Ishikawa (cell line): ENCODE results near the gene PLD2.

Source experiments
- CEBPB ChIP-seq: IDR thresholded peaks from 2 replicates; pipeline ENCODE4 v1.6.1; 2012
- CREB1 ChIP-seq: IDR thresholded peaks from 2 replicates; pipeline ENCODE4 v1.6.1; 2012; ENCODE audit warnings: low read depth
- EGR1 ChIP-seq: IDR thresholded peaks from 2 replicates; pipeline ENCODE4 v1.6.1; 2012
- EP300 ChIP-seq: IDR thresholded peaks from 2 replicates; pipeline ENCODE4 v1.6.1; 2012; ENCODE audit warnings: borderline replicate concordance
- FOXM1 ChIP-seq: IDR thresholded peaks from 2 replicates; pipeline ENCODE4 v1.6.1; 2012; ENCODE audit warnings: low read depth, borderline replicate concordance
- NFIC ChIP-seq: IDR thresholded peaks from 2 replicates; pipeline ENCODE4 v1.6.1; 2012
- RAD21 ChIP-seq: IDR thresholded peaks from 2 replicates; pipeline ENCODE4 v1.6.1; 2012; ENCODE audit warnings: low read depth
- REST ChIP-seq: IDR thresholded peaks from 2 replicates; pipeline ENCODE4 v1.6.1; 2012; ENCODE audit warnings: low read depth, mild to moderate bottlenecking
- TAF1 ChIP-seq: IDR thresholded peaks from 2 replicates; pipeline ENCODE4 v1.6.1; 2012; ENCODE audit warnings: low read depth, mild to moderate bottlenecking
- TCF12 ChIP-seq: IDR thresholded peaks from 2 replicates; pipeline ENCODE4 v1.6.1; 2012; ENCODE audit warnings: low read depth
- TEAD4 ChIP-seq: IDR thresholded peaks from 2 replicates; pipeline ENCODE4 v1.6.1; 2012
- USF1 ChIP-seq: IDR thresholded peaks from 2 replicates; pipeline ENCODE4 v1.6.1; 2012
- YY1 ChIP-seq: IDR thresholded peaks from 2 replicates; pipeline ENCODE4 v1.6.1; 2012; ENCODE audit warnings: low read depth
- ZBTB7A ChIP-seq: IDR thresholded peaks from 2 replicates; pipeline ENCODE4 v1.6.1; 2012; ENCODE audit warnings: low read depth
- TF ChIP-seq, protein P1 (sequence below): IDR thresholded peaks from 2 replicates; pipeline ENCODE4 v1.6.1; 2012

Gene PLD2

DNA sequence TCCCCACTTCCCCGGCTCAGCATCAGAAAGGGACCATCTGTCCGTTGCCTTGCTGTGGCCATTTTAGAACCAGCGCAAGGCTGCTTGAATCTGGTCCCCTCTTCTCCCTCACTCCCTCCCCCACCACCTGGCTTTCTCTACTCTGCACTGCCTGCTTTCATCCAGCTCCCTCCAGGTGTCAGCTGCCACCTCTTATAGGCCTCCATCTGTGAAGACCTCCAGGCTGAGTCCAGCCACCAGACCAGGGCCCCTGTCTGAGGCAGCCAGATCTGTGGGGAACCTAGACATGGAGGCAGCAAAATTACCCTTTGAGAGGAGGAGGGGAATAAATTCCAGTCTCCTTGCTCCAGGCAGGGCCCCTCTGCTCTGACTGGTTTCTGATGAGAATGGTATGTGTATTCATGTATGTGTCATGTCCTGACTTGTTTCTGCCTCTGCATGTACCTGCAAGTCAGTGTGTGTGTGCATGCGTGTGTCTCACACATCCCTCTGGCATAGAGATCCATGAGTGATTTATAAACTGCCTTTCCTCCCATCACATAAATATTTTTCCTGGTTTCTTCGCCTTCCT, 47.2 kb downstream of the PLD2 start:
- TF ChIP-seq CREB1, result no peak
- TF ChIP-seq CEBPB, result no peak
- no peak for TF ChIP-seq ZBTB7A
- TF ChIP-seq, protein P1, sequence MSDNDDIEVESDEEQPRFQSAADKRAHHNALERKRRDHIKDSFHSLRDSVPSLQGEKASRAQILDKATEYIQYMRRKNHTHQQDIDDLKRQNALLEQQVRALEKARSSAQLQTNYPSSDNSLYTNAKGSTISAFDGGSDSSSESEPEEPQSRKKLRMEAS, result no peak
- no peak for TF ChIP-seq RAD21
- TF ChIP-seq TAF1, result no peak
- no peak for TF ChIP-seq EP300
- no peak for TF ChIP-seq USF1
- TF ChIP-seq EGR1, result no peak
- TF ChIP-seq TEAD4, result no peak
- TF ChIP-seq NFIC, result no peak
- no peak for TF ChIP-seq REST
- TF ChIP-seq TCF12, result no peak
- no peak for TF ChIP-seq FOXM1
- TF ChIP-seq YY1, result no peak

DNA sequence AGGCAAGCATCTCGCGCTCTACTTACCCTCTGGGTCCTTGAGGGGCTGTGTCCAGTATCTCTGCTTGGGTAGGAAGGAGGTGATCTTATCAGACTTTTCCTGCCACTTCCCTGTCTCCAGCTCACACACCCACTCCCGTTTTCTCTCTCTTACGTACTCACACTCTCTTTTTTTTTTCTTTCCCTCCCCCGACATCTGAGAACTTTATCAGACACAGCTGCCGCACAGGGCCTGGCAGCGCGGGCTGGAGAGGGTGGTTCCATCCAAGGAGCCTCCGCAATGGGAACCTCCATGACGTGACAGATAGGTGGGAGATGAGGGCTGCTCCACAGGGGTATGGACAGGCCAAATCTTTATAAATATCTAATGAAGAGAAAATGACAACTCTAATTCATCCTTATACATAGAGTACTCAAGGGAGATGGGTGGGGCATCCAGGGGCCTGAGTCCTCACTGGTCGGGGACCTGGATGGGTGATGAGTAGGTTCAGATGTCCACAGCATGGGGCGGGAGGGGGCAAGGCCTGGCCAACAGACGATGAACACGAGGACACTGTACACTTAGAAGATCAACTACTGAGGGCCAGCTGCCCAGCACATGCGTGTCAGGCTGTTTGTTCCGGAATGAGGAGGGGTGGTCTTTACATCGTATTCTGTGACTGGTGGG, 49.5 kb downstream of the PLD2 start:
- TF ChIP-seq TEAD4 (no peak), TAF1 (no peak), EGR1 (no peak), NFIC (no peak), TCF12 (no peak), CEBPB (no peak), CREB1 (no peak), USF1 (no peak), ZBTB7A (no peak)

DNA sequence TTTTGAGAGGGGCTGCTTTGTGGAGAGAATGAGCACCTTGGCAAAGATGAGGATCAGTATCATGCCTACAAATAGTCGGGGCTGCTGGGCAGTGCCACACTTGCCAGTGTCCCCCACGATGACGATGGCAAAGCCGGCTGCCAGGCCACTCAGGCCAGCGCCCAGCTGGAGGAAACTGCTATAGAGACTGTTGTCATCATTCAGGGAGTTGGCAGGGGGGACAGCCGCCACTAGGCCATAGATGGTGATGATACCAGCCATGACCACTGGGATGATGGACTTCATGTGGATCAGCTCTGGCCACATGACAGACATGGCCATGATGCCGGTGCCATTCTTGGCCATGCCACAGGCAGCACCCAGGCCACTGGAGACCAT, 50.0 kb downstream of the PLD2 start:
- TF ChIP-seq RAD21, result no peak
- no peak for TF ChIP-seq REST
- TF ChIP-seq EP300, result no peak
- TF ChIP-seq YY1, result no peak
- TF ChIP-seq NFIC, result no peak
- TF ChIP-seq FOXM1, result no peak
- TF ChIP-seq, protein P1, result no peak
- TF ChIP-seq CREB1, result no peak
- TF ChIP-seq TCF12, result no peak
- no peak for TF ChIP-seq TEAD4
- no peak for TF ChIP-seq USF1
- no peak for TF ChIP-seq ZBTB7A
- TF ChIP-seq EGR1, result no peak
- TF ChIP-seq TAF1, result no peak
- no peak for TF ChIP-seq CEBPB

DNA sequence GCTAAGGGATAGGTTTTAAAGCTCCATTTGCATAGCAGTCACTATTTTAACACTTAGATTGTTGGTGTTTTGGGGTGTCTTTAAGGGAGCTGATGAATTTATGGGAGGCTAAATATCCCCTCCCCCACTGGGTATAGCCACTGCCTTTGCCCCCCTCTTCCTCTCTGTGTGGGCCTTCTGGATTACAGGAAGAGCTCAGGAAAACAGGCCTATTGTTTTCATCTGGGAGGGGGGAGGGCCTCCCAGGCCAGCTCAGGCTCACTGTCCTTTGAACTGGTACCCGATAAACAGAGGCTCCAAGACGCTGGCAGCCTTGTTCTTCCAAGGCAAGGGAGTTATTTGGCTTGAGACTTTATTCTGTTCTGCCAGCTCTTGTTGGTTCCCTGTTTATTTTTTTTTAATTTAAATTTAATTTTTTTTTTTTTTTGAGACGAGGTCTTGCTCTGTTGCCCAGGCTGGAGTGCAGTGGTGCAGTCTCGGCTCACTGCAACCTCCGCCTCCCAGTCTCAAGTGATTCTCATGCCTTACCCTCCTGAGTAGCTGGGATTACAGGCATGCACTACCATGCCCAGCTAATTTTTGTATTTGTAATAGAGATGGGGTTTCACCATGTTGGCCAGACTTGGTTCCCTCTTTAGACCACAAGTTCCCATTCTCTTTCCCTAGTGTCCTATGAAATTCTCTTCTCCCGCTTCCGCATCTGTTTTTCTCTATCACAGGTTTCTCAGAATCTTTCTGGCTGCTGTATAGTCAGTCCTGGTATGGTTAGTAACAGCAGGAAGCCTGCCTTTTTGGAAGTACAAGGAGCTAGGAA, 51.3 kb downstream of the PLD2 start:
- no peak for TF ChIP-seq USF1
- TF ChIP-seq EP300, result no peak
- TF ChIP-seq, protein P1, result no peak
- TF ChIP-seq TEAD4, result no peak
- TF ChIP-seq TAF1, result no peak
- TF ChIP-seq NFIC, result no peak
- TF ChIP-seq CREB1, result no peak
- TF ChIP-seq CEBPB, result no peak
- TF ChIP-seq YY1, result no peak
- no peak for TF ChIP-seq EGR1
- no peak for TF ChIP-seq REST
- TF ChIP-seq FOXM1, result no peak
